GM19455 (cell line): ENCODE results near the gene SAFB.
"Not testable (repeated sequence)": the region's sequence is repeated elsewhere in the genome, so short reads cannot be mapped to it uniquely, and the experiment has no call there.

Source experiments
- ATAC-seq: cut with Tn5 transposase; IDR thresholded peaks from one replicate; pipeline ENCODE4 v1.9.1; 2021; ENCODE audit not compliant: unreplicated experiment

SAFB gene

DNA sequence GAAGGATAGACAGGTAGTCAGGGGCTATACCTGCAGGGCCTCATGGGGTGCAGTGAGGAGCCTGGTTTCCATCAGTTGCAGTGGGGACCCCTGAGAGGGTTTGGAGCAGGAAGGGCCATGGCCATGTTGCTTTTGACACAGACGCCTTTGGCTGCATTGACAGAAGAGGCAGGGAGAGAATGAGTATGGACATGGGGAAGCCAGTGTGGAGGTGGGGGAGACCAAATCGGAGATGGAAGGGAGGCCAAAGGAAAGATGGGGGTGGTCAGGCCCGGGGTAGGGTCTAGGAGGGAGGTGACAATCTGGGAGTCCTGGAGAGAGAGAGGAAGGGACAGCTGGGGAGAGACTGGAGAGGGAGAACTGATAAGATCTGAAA lies 59.2 kb downstream of the SAFB start:
- no peak for ATAC-seq

DNA sequence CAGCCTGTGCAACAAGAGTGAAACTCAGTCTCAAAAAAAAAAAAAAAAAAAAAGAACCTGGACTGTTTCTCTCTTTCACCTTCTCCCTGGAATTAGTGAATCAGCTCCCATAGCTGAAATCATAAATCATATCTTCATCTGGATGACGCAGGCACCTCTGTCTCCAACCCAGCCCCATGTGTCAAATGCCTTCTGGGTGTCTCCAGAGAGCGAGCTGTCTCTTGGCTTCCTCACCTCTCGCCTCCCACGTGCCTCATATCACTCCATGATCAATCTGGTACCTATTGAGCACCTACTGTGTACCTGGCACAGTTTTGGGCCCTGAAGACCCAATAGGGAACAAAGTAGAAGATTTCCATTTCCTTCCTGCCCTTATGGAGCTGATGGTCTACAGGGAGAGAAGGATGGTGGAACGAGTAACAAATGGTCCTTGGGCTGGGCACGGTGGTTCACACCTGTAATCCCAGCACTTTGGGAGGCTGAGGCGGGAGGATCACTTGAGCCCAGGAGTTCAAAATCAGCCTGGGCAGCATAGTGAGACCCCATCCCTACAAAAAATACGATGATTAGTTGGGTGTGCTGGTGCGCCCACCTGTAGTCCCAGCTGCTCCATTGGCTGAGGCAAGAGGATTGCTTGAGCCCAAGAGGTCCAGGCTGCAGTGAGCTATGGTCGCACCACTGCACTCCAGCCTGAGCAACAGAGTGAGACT lies 60.4 kb downstream of the SAFB start:
- ATAC-seq: no peak

DNA sequence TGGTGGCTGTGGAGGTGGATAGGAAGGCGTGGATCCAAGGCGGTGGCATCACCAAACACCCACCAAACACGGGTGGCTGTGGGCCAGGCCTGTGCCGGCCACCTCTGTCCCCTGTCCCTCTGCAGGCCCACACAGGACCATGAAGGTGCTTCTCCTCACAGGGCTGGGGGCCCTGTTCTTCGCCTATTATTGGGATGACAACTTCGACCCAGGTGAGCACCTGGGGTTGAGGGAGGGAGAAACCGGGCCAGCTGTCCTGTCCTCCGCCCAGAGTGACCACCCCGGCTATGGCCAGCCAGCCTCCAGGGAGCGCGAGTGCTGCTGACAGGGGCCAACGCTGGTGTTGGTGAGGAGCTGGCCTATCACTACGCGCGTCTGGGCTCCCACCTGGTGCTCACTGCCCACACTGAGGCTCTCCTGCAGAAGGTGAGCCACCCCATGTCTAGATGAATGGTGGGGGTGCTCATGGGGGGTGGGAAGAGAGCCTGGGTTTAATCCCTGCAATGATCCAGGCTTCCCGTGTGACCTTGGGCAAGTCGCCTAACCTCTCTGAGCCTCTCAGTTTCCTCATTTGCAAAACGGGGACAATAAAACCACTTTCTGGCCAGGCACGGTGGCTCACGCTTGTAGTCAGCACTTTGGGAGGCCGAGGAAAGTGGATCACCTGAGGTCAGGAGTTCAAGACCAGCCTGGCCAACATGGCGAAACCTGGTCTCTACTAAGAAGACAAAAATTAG lies 62.0 kb downstream of the SAFB start:
- ATAC-seq: no peak

DNA sequence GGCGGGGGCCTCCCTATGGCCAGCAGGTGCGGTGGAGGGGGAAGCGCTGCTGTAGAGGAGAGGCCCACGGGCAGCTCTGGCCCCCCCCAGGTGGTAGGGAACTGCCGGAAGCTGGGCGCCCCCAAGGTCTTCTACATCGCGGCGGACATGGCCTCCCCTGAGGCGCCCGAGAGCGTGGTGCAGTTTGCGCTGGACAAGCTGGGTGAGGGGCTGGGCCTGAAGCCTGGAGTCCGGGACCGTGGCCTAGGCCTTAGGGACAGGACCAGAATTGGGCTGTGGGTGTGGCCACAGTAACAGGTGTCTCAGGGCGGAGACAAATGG lies 63.4 kb downstream of the SAFB start:
- no peak for ATAC-seq

DNA sequence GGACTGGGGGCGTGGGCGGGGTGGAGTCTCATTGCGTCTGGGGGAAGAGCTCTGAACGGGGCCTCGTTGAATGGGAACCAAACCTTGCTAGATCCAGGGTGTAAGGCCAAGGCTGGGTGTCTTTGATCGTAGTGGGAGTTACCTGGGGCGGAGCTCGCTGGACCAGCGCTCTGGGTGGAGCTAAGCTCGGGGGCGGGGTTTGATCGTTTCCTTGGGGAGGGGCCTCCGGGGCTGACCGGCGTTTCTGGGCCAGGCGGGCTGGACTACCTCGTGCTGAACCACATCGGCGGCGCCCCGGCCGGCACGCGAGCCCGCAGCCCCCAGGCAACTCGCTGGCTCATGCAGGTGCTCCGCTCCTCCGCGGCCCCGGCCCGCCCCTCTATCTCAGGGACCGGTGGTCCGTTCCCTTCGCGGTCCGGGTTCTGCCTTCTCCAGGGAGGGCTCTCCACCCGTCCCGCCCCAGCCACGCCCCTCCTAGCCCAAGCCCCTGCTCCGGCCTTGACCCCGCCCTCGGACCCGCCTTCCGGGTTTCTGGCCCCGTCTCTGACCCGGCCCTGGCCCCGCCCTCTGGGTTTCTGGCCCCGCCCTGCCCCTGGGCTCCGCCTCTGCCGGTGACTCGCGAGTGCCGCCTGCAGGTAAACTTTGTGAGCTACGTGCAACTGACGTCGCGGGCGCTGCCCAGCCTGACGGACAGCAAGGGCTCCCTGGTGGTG lies 63.9 kb downstream of the SAFB start:
- ATAC-seq: peak; percentile 44

DNA sequence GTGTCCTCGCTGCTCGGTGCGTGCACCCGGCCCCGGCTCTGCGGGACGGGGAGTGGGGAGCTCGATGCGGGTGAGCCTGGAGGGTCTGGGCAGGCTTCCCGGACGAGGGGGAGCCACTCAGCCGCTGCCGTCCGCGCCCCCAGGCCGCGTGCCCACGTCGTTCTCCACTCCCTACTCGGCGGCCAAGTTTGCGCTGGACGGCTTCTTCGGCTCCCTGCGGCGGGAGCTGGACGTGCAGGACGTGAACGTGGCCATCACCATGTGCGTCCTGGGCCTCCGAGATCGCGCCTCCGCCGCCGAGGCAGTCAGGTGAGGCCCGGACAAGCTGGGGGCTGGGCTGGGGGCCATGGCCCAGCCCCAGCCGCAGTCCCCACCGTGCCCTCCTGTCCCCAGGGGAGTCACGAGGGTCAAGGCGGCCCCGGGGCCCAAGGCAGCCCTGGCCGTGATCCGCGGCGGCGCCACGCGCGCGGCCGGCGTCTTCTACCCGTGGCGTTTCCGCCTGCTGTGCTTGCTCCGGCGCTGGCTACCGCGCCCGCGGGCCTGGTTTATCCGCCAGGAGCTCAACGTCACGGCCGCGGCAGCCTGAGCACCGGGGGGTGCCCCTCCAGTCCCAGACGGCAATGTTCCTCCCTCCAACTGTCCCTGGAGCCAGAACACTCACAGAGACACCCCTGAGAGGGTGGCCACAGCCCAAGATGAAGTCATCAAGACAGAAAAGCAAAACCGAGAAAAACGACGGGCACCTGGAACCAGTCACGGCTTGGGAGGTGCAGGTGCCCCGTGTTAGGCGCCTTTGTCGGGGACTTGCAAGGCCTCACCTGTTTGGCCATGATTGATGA lies 64.7 kb downstream of the SAFB start:
- ATAC-seq: no peak

DNA sequence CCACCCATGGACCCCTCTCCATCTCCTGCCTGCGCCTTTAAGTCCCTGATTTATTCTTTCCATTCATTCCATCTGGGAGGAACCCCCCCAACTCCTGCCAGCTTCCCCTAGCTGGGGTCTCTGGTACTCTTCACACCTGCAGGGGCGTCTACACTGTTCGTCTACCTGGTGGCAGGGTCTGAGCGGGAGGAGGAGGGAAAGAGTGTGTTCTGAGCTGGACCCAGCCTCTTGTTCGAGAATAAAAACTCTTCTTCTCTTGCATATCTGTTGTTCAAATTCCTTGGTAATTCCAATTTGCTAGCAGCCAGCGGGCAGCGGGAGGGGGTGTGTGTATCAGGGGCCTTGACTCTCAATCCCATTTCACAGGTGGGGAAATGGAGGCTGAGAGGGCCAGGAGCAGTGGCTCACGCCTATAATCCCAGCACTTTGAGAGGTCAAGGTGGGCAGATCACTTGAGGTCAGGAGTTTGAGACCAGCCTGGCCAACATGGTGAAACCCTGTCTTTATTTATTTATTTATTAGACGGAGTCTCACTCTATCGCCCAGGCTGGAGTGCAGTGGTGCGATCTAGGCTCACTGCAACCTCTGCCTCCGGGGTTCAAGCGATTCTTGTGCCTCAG lies 65.5 kb downstream of the SAFB start:
- not testable (repeated sequence) for ATAC-seq

DNA sequence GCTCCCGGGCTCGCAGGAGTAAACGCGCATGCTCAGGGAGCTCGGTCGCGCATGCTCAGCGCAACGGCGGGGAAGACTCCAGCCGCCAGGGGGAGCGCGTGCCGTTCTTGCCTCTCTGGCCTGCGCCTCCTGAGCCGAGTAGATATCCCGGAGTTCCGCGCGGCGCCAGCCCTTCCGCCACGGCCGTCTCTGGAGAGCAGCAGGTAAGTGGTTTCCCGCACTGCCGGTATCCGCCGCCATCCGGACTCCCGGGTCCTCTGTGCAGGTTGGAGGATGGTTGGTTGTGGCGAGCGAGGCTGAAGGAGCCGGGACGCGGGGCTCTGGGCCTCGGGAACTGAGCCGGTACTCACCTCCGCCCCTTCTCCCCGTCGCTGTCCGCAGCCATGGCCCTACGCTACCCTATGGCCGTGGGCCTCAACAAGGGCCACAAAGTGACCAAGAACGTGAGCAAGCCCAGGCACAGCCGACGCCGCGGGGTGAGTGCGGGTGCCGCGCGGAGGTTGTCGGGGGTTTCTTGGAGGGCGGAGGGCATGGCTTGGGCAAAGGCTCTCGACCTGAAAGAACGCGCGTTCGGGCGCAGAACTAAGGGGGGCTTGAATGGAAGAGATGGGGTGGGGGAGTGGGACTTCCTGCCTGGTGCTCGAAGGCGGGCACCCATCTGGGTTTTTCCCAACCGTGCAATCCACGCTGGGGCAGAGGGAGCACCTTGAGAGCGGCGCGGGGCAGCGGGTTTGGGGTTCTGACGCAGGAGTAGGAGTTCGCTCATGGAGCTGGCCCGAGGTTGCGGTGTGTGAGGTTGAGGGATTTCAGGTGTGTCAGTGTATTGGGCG lies 67.5 kb downstream of the SAFB start, which contains the start of gene RPL36:
RPL36 (plus strand) TSS at position 171 of the 830 bp plus-strand sequence; CDS start at position 384, 213 bp downstream.
- no peak for ATAC-seq

DNA sequence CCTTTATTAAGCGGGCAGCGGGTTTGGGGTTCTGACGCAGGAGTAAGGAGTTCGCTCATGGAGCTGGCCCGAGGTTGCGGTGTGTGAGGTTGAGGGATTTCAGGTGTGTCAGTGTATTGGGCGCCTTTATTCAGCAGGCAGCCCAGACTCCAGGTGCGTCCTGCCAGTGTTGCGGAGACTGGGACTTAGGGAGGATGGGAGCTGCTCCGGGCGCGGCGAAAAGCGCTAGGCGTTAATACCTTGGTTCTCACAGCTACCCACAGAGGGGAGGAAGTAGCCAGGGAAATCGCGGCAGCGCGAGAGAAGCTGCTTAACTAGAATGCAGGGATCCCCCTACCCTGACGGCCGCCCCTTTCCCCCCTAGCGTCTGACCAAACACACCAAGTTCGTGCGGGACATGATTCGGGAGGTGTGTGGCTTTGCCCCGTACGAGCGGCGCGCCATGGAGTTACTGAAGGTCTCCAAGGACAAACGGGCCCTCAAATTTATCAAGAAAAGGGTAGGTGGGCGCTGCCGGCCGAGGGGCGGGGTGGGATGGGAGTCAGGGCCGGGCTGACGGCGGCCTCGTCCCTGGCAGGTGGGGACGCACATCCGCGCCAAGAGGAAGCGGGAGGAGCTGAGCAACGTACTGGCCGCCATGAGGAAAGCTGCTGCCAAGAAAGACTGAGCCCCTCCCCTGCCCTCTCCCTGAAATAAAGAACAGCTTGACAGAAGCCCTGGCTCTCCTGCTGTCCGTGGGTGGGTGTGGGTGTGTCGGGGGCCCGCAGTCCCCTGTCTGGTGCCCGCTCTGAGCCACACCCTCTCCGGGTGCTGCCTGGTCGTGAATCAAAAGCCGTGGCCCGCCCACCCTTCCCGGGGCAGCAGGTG lies 68.3 kb downstream of the SAFB start:
- ATAC-seq: no peak

DNA sequence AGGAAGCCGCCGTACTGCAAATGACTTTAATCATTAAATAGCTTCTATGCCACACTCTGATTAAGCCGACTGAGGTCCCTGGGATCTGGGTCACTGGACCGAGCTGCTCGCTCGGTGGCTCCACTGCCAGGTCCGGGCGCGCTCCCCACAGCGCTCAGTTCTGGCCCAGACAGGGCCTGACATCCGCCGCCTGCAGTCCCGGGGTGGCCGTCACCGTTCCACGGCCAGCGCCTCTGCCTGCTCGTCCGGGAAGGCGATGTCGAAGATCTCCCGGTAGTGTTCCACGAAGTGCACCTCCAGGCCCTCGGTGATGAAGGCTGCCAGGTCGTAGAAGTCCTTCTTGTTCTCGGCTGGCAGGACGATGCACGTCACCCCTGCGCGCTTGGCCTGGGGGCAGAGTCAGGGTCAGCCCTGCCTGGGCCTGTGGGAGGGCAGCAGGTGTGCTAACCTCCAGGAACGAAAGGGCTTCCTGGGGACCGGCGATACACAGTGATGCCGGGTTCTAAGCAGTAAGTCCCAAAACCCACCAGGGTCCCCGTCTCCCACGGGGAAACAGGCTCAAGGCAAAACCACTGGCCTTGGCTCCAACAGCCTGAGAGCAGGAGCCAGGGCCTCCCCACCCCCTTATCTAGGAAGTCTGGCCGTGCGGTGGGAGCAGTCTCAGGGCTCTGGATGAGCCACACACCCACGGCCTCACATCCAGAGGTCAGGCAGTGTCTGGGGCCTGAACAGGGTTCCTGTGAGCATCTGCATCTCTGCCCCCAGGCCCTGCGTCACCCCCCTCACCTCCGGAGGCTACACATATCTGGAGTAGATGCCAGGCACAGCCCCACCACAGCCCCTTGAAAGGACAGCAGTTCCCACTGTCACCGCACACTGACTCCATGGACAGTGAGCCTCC lies 69.2 kb downstream of the SAFB start:
- ATAC-seq: no peak

DNA sequence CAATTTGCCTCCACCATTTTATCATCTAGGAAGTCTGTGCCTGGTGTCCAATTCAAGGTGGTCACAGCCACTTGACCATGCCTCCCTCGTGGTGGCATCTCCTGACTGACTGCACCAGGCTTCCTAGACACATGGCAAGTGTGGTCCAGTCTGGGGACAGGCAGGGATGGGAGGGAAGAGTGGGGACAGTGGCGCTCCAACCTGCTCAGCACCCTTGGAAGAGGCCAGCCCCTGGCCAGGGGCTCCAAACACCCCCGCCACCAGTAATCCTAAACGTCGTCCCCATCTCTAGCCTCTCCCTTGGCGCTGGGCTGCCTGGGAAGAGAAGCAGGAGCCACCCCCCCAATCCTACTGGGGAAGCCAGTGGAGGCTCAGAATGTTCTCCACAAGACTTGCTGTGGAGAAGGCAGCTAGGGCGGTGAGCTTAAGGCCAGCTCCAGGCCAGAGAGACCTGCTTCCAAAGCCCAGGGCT lies 69.9 kb downstream of the SAFB start:
- ATAC-seq: no peak

DNA sequence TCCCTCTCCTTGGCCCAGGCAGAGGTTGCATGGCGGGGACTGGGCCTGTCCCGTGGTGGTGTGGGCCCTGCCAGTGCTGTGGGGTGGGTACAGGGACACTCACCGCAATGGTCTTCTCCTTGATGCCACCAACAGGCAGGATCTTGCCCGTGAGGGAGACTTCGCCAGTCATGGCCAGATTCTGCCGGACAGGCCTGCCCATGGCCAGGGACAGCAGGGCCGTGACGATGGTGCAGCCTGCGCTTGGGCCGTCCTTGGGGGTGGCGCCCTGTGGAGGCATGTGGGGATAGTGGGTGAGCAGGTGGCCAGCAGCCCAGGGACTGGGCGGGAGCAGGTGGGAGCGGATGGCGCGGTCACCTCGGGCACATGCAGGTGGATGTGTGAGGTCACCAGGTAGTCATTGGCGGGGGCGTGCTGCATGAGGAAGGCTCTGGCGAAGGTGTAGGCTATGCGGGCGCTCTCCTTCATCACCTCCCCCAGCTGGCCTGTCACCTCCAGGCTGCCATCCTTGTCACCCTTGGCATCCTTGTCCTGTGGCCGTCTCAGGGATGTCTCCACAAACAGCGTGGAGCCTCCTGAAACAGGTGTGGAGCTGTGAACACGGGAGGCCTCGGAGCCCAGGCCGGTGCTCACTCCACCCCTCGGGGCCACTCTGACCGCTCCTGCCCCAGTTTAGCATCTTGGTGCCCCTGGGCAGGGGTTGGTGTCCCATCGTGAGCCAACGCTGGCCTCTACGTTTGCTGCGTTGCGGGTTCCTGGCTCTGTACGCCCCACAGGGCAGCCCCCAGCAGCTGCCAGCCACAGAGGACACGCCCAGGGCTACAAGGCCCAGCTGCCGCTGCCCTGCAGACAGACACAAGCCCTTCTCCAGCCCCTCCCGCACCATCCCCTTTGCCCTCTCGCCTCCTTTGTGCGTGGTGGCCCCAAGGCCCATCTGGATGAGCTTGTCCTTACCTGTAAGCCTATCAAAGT lies 70.6 kb downstream of the SAFB start:
- no peak for ATAC-seq

DNA sequence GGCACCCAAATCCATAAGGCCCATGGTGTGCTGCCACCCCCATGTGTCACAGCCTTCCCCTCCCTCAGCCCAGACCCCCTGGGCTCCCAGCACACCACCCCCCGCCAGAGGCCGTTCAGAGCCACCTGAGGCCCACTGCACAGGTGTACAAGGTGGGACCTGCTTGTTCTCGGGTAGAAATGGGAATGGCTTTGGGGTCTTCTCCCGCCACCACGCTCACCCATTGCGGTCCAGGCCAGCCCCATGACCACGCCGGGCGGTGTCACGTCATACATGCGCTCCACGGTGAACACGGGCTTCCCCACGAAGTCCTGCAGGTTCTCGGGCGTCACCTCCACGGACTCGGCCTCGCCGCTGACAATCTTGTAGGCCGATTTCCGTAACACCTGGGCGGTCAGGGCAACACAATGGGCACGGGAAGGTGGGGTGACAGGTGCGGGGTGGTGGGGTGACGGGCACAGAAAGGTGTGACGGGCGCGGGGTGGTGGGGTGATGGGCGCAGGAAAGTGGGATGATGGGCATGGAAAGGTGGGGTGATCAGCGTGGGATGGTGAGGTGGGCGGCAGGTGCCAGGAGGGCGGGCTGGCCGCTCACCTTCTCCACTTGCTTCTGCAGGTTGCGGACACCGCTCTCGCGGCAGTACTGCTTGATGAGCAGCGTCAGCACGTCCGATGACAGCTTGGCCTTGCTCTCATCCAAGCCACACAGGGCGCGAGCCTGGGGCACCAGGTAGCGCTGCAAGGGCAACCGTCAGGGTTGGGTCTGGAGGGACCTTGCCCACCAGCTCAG lies 71.5 kb downstream of the SAFB start:
- ATAC-seq: no peak

DNA sequence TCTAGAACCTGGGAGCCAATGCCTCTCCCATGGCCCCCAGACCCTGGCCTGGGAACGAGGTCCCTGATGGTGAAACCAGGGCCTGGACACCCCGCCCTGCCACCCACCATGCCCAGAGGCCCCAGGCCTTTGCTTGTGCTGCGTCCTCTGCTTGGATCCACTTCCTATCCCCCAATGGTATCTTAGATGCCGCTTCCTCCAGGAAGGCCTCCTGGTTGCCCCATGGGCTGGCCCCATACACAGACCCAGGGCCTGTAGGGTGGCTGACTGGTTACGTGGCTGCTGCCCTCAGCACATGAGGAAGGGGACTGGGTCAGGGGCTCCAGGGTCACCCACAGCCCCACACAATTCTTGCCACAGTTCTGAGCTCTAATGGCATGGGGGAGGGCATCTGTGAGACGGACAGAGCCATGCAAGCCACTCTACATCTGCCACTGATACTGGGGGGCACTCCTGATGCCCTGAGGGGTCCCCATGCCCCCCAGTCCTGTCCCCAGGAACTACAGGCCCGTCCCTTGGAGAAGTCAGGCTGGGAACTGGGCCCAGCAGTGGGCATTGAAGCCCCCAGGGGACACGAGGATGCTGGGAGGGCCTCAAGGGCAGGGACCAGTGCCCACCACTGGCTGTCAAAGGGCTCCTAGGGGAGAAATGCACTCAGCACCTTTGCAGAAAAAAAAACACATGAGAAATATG lies 72.2 kb downstream of the SAFB start:
- ATAC-seq: no peak

DNA sequence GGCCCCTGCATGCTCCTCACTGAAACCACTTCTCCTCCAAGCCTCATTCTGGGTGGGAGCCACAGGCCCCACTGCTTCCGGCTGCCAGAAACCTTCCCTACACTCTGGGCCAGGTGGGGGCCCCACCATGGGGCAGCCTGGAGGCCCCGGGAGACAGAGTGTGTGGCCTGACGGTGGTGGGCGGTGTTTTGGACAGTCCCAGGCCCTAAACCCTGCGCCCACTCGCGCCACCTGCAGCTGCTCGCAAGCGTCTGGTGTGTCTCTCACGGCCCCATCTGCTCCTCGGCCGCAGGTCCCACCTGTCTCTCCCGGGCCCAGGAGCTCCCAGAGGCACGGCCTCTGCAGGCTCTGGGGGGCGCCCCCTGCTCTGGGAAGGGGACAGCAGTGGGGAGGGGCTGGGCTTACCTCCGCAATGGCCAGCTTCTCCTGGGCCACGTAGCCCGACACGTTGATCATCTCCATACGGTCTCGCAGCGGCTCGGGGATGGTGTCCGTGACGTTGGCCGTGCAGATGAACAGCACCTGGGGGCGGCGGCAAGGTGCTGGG lies 72.8 kb downstream of the SAFB start:
- ATAC-seq: no peak
